DOHH2 (cell line): ENCODE measurements around the gene KIFC1.
A peak's percentile ranks its signal among the peaks of the same experiment; 100 is the strongest.

Experiments
- H3F3A ChIP-seq: fragments of 200-600 bp; sonication (generic), shearing (Covaris generic); 2 replicates; pipeline ENCODE4 v1.6.0; 2016; ENCODE audit warnings: antibody characterized with exemption, mild to moderate bottlenecking; ENCODE audit not compliant: control insufficient read depth, insufficient read depth
- H3K27ac ChIP-seq: fragments of 200-600 bp; sonication (generic); 2 replicates; pipeline ENCODE4 v1.5.1; 2014; ENCODE audit warnings: low read depth, mild to moderate bottlenecking, low read length, moderate library complexity
- H3K27me3 ChIP-seq: fragments of 200-600 bp; sonication (generic); 2 replicates; pipeline ENCODE4 v1.6.1; 2014; ENCODE audit warnings: mild to moderate bottlenecking, low read length, mixed read lengths; ENCODE audit not compliant: control insufficient read depth
- H3K36me3 ChIP-seq: fragments of 200-600 bp; sonication (generic); 2 replicates; pipeline ENCODE4 v1.6.1; 2014; ENCODE audit warnings: mild to moderate bottlenecking, low read length, moderate library complexity, mixed read lengths; ENCODE audit not compliant: control insufficient read depth
- H3K4me1 ChIP-seq: fragments of 200-600 bp; sonication (generic); 2 replicates; pipeline ENCODE4 v1.6.1; 2014; ENCODE audit warnings: mild to moderate bottlenecking, low read length, mixed read lengths; ENCODE audit not compliant: control insufficient read depth
- H3K4me2 ChIP-seq: fragments of 200-600 bp; sonication (generic); 2 replicates; pipeline ENCODE4 v1.6.0; 2014; ENCODE audit warnings: mild to moderate bottlenecking, low read length, moderate library complexity
- H3K4me3 ChIP-seq: fragments of 200-600 bp; sonication (generic); 2 replicates; pipeline ENCODE4 v1.5.1; 2014; ENCODE audit warnings: mild to moderate bottlenecking, low read length, mixed read lengths
- H3K79me2 ChIP-seq: fragments of 200-600 bp; sonication (generic); 2 replicates; pipeline ENCODE4 v1.6.1; 2014; ENCODE audit warnings: mild to moderate bottlenecking, low read length, mixed read lengths; ENCODE audit not compliant: control insufficient read depth
- H3K9me2 ChIP-seq: fragments of 200-600 bp; sonication (generic); replicated peaks from 2 replicates; pipeline ENCODE4 v1.6.1; 2014; ENCODE audit warnings: mild to moderate bottlenecking, low read length, mixed read lengths; ENCODE audit not compliant: control insufficient read depth
- H3K9me3 ChIP-seq: fragments of 200-600 bp; sonication (generic); 2 replicates; pipeline ENCODE4 v1.6.1; 2014; ENCODE audit warnings: antibody characterized with exemption, low read length, mixed read lengths; ENCODE audit not compliant: control insufficient read depth, insufficient read depth
- H4K20me1 ChIP-seq: fragments of 200-600 bp; sonication (generic); 2 replicates; pipeline ENCODE4 v1.6.0; 2014; ENCODE audit warnings: low read depth, mild to moderate bottlenecking, antibody characterized with exemption, low read length, moderate library complexity; ENCODE audit not compliant: control insufficient read depth, insufficient read depth
- EZH2phosphoT487 ChIP-seq: fragments of 200-600 bp; sonication (generic); IDR thresholded peaks from 2 replicates; pipeline ENCODE4 v1.6.1; 2017; ENCODE audit warnings: borderline replicate concordance, mild to moderate bottlenecking, antibody characterized with exemption, low read length, moderate library complexity, mixed read lengths
- TF ChIP-seq, protein P1 (sequence below): fragments of 200-600 bp; sonication (generic); IDR thresholded peaks from one replicate; pipeline ENCODE4 v1.5.1; 2014; ENCODE audit warnings: antibody characterized with exemption, mild to moderate bottlenecking, low read depth, low read length; ENCODE audit not compliant: poor library complexity, severe bottlenecking

The KIFC1 gene

DNA sequence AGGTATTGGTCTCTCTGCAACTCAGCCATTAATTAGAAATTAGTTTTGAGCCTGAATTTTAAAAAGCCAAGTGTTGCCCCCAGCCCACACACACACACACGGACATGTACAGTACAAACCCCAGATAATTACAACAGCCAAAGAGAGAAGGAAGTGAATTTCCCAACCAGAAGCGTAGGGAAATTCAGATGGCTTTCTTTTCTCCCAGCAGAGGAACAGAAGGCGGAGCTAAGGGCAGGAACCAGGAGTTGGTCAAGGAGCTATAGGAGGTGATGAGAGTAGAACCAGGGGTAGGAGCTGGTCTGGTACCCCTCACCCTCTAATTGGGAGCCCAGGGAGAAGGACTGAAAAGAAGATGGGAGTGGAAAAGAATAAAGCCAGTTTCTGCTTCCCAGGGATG, 58.8 kb downstream of the KIFC1 start:
- Histone ChIP-seq H3K4me3 (no peak overlapping the region), H3K9me2 (no peaks in the 10 kb centered on the region), H3K9me3 (no peaks in the 10 kb centered on the region), H3F3A (peaks cover 10% of the 10 kb centered on the region), H3K27me3 (no peaks in the 10 kb centered on the region), H3K4me1 (peaks cover 13% of the 10 kb centered on the region), H3K36me3 (peaks cover 32% of the 10 kb centered on the region), H4K20me1 (no peaks in the 10 kb centered on the region), H3K4me2 (no peak overlapping the region), H3K27ac (no peak overlapping the region), H3K79me2 (peaks cover 25% of the 10 kb centered on the region)
- TF ChIP-seq EZH2phosphoT487, result no peak
- TF ChIP-seq, protein P1, sequence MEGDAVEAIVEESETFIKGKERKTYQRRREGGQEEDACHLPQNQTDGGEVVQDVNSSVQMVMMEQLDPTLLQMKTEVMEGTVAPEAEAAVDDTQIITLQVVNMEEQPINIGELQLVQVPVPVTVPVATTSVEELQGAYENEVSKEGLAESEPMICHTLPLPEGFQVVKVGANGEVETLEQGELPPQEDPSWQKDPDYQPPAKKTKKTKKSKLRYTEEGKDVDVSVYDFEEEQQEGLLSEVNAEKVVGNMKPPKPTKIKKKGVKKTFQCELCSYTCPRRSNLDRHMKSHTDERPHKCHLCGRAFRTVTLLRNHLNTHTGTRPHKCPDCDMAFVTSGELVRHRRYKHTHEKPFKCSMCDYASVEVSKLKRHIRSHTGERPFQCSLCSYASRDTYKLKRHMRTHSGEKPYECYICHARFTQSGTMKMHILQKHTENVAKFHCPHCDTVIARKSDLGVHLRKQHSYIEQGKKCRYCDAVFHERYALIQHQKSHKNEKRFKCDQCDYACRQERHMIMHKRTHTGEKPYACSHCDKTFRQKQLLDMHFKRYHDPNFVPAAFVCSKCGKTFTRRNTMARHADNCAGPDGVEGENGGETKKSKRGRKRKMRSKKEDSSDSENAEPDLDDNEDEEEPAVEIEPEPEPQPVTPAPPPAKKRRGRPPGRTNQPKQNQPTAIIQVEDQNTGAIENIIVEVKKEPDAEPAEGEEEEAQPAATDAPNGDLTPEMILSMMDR, result no peak

DNA sequence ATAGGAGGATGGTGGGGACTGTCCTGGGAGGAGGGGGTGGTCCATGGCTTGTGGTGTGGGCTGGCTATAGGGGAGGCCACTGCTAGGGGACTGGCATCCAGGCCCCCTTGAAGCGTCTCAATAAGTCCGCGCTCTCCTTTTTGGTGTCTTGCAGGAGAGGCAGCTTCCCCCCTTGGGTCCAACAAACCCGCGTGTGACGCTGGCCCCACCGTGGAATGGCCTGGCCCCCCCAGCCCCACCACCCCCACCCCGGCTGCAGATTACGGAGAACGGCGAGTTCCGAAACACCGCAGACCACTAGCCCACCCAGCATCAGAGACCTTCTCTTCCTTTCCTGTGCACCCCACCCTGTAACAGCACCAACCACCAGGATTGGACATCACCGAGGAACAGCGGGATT, 60.0 kb downstream of the KIFC1 start:
- peaks cover 37% of the 10 kb centered on the region for H3K79me2 ChIP-seq
- H3K9me2 ChIP-seq, result no peaks in the 10 kb centered on the region
- H3K27me3 ChIP-seq, result no peaks in the 10 kb centered on the region
- peaks cover 15% of the 10 kb centered on the region for H3K4me1 ChIP-seq
- H3F3A ChIP-seq, result peaks cover 10% of the 10 kb centered on the region
- no peak overlapping the region for H3K27ac ChIP-seq
- no peaks in the 10 kb centered on the region for H4K20me1 ChIP-seq
- H3K9me3 ChIP-seq, result no peaks in the 10 kb centered on the region
- no peak for TF ChIP-seq EZH2phosphoT487
- TF ChIP-seq, protein P1, result no peak
- no peak overlapping the region for H3K4me2 ChIP-seq
- peaks cover 38% of the 10 kb centered on the region for H3K36me3 ChIP-seq
- no peak overlapping the region for H3K4me3 ChIP-seq

DNA sequence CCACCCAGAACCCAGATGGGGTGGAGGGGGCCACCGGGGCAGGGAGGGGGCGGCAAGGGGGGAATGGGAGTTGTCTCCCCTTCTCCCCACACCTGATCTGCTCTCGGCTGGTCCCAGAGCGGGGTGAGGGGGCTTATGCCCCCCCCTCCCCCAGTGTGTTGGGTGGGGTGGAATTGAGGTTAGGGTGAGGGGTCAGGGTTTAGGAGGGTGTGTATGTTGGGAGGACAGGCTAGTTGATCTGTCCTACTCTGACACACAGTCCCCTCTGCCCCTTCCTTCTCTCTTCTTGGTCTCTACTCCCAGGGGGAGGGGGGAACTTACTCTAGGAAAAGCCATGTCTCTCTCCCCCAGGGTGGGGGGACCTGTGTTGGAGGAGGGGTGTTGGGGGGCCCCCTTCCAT, 60.9 kb downstream of the KIFC1 start:
- Histone ChIP-seq H3K9me3 (no peaks in the 10 kb centered on the region), H3K27me3 (no peaks in the 10 kb centered on the region), H4K20me1 (no peaks in the 10 kb centered on the region), H3K36me3 (peaks cover 43% of the 10 kb centered on the region), H3K27ac (no peak overlapping the region), H3K79me2 (peaks cover 38% of the 10 kb centered on the region), H3K4me2 (peak overlapping the region; percentile 79), H3K9me2 (no peaks in the 10 kb centered on the region), H3K4me3 (no peak overlapping the region), H3F3A (peaks cover 10% of the 10 kb centered on the region), H3K4me1 (peaks cover 15% of the 10 kb centered on the region)
- TF ChIP-seq EZH2phosphoT487, result no peak
- TF ChIP-seq, protein P1, result no peak
